IPS-18a (cell line): Measurements from ENCODE around the gene SRCIN1.

Experiments used
- H3K27ac ChIP-seq: one replicate; pipeline ENCODE4 v1.5.1; 2013; ENCODE audit warnings: low read length
- H3K27me3 ChIP-seq: one replicate; pipeline ENCODE4 v1.6.1; 2013; ENCODE audit warnings: mild to moderate bottlenecking, low read length; ENCODE audit not compliant: control insufficient read depth, insufficient read depth
- H3K36me3 ChIP-seq: one replicate; pipeline ENCODE4 v1.6.1; 2013; ENCODE audit warnings: low read depth, low read length; ENCODE audit not compliant: control insufficient read depth
- H3K4me1 ChIP-seq: one replicate; pipeline ENCODE4 v1.6.1; 2013; ENCODE audit warnings: low read depth, low read length; ENCODE audit not compliant: control insufficient read depth
- H3K4me3 ChIP-seq: one replicate; pipeline ENCODE4 v1.5.1; 2013; ENCODE audit warnings: low read length
- H3K9ac ChIP-seq: one replicate; pipeline ENCODE4 v1.6.1; 2013; ENCODE audit warnings: mild to moderate bottlenecking, low read length, moderate library complexity
- H3K9me3 ChIP-seq: one replicate; pipeline ENCODE4 v1.6.1; 2013; ENCODE audit warnings: low read depth, low read length; ENCODE audit not compliant: control insufficient read depth

The SRCIN1 gene

DNA sequence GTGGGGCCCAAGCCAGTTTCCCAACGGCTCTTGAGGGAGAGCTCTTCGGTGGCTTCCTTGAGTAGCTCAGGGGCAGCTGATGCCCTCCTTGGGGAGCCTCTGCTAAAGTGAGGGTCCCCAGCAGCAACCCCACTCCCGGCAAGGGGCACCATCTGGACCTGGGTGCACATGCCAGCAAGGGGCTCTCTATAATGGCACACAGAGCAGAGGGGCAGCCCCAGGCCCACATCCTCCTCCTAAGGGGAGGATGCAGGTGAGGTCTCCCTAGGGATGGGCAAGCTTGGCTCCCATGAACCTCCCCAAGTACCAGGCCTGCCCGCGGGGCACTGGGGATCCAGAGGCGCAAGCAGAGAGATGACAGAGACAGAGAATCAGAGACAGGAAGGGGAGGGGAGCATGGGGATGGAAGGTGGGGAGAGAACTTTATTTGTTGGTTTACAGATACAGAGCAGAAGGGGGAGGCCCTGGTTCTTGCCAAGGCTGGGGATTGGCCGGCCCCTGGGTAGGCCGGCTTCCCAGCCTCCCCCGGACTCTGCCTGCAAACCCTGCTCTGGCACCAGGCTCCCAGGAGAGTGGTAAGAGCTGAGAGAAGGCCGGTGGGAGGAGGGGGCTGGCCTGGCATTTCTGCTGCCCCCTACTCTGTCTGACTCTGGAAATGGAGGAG lies 61.4 kb downstream of the SRCIN1 start:
- H3K4me3 ChIP-seq: no peak overlapping the region
- no peaks in the 10 kb centered on the region for H3K9me3 ChIP-seq
- no peak overlapping the region for H3K9ac ChIP-seq
- no peaks in the 10 kb centered on the region for H3K4me1 ChIP-seq
- no peak overlapping the region for H3K27ac ChIP-seq
- H3K36me3 ChIP-seq: no peaks in the 10 kb centered on the region
- H3K27me3 ChIP-seq: no peaks in the 10 kb centered on the region

DNA sequence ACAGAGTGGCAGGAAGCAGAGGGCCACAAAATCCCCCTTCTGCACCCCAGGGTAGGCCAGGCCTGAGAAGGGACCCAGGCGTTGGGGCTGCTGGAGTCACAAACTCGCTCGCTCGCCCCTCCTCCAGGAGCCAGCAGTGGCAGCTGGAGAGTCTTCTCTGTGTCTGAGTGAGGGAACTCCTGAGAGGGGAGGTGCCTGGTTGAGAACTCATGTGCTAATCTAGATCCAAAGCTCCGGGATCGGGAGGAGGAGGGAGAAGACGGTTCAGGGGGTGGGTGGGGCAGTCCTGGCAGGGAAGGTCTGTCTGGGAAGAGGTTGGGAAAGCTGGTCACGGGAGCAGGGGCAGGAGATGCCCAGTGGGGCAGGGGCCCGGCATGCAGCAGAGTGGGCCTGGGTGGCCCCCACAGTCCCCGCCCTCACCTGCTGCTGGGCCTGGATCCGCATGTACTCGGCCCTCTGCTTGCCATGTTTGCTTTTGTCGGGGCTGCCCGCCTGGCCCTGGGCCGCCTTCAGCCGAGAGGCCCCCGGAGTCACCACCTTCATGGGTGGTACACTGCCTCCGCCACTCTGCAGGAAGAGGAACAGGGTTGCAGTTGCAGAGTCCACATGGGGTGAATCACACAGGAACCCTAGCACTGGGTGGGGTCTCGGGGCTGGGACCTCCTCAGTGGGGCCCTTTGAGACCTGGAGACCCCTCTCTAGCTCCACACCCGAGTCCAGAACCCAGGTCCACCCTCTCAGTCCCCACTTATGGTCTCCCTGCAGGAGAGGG lies 62.2 kb downstream of the SRCIN1 start:
- no peaks in the 10 kb centered on the region for H3K4me1 ChIP-seq
- no peaks in the 10 kb centered on the region for H3K36me3 ChIP-seq
- peaks cover 5% of the 10 kb centered on the region for H3K27me3 ChIP-seq
- no peak overlapping the region for H3K9ac ChIP-seq
- no peak overlapping the region for H3K27ac ChIP-seq
- H3K4me3 ChIP-seq: no peak overlapping the region
- H3K9me3 ChIP-seq: no peaks in the 10 kb centered on the region

DNA sequence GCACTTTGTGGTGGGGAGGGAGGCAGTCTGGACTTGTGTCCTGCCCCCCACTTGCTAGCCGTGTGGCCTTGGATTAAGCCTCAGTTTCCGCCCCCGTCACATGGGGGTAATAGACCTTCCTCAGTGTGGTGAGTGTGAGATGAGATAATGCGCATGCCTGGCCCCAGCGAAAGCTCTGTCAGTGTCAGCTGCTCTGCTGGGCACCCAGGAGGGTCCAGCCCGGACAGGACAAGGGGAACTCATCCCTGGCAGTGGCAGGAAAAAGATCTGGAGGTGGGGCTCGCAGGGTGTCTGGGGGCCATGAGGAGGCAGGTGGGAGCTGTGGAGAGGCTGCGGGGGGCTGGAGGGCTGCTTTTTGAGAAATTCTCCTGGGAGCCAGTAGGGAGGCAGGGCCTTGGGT lies 63.5 kb downstream of the SRCIN1 start:
- Histone ChIP-seq H3K27ac (no peak overlapping the region), H3K4me3 (no peak overlapping the region), H3K36me3 (no peaks in the 10 kb centered on the region), H3K4me1 (no peaks in the 10 kb centered on the region), H3K9ac (no peak overlapping the region), H3K27me3 (peaks cover 6% of the 10 kb centered on the region), H3K9me3 (no peaks in the 10 kb centered on the region)

DNA sequence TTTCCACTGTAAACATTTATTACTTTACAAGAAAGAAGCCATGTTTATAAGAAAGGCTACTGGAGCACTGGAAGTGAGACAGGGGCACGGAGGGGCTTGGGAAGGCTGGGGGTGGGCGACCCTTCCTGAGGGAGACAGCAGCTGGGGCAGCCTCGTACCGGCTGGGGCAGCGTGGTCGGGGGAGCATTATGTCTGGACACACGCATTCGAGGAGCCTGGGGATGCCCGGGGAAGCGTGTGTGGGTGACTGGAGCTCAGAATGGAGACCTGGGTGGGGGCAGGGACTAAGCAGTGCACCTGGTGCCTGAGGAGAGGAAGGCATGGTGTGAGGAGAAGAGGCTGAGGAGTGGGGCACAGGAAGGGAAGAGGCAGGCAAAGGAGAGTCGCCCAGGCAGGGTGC lies 64.5 kb downstream of the SRCIN1 start:
- Histone ChIP-seq H3K4me3 (no peak overlapping the region), H3K36me3 (no peaks in the 10 kb centered on the region), H3K27me3 (peaks cover 6% of the 10 kb centered on the region), H3K9ac (no peak overlapping the region), H3K9me3 (no peaks in the 10 kb centered on the region), H3K27ac (no peak overlapping the region), H3K4me1 (no peaks in the 10 kb centered on the region)

DNA sequence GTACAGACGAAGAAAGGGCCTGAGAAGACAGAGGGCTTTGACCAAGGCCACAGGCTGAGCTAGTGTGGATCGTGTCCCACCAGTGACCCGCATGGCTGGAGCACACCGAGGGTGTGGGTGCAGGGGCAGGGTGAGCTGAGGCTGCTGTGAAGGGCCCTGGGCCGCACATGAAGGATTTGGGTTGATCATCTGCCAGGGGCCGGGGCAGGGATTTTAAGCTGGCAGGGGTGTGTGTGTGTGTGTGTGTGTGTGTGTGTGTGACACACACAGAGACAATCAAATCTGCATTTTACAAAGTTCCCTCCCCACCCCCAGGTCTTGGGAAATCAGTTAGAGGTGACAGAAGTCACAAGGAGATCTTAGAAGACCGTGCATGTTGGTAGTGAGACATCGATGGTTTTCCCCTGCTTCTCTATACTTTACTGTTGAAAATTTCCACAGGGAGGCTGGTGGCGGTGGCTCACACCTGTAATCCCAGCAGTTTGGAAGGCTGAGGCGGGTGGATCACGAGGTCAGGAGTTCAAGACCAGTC lies 65.2 kb downstream of the SRCIN1 start:
- Histone ChIP-seq H3K4me1 (no peaks in the 10 kb centered on the region), H3K4me3 (no peak overlapping the region), H3K27me3 (peaks cover 6% of the 10 kb centered on the region), H3K9ac (no peak overlapping the region), H3K9me3 (no peaks in the 10 kb centered on the region), H3K36me3 (no peaks in the 10 kb centered on the region), H3K27ac (no peak overlapping the region)

DNA sequence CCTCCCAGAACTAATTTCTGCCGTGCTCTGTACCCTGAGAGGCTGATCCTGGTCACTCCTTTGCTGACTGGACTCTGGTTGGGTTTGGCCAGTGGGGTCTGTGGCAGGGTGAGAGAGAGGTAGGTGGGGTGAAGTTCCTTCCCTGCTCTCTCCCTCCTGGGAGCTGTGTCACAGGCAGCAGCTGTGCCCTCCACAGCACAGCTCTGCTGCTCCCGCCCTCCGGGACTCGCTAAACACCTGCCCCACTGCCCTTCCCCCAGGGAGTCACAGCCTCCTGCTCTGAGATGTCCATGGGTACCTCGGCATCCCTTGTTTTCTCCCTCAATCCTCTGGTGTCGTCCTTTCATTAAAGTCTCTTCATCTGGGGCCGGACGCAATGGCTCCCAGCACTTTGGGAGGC lies 66.4 kb downstream of the SRCIN1 start:
- Histone ChIP-seq H3K9me3 (no peaks in the 10 kb centered on the region), H3K9ac (no peak overlapping the region), H3K4me3 (no peak overlapping the region), H3K4me1 (peaks cover under 1% of the 10 kb centered on the region), H3K27me3 (peaks cover 6% of the 10 kb centered on the region), H3K27ac (no peak overlapping the region), H3K36me3 (no peaks in the 10 kb centered on the region)

DNA sequence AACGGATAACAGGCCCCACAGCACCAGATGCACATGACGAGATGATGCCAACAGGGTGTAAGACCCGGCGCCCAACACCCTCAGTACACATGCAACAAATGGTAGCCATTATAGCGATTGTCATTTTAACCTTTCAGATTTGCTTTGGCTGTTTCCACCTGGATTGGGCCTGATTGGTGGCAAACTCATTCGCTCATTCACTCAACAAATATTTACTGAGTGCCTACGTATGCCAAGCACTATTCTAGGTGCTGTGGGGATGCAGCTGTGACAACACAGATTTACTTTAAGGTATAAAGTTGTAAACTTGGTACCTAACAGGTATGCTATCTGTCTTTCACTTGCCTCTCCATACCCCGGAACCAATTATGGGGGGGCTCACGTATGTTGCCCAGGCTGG lies 66.8 kb downstream of the SRCIN1 start:
- no peaks in the 10 kb centered on the region for H3K36me3 ChIP-seq

DNA sequence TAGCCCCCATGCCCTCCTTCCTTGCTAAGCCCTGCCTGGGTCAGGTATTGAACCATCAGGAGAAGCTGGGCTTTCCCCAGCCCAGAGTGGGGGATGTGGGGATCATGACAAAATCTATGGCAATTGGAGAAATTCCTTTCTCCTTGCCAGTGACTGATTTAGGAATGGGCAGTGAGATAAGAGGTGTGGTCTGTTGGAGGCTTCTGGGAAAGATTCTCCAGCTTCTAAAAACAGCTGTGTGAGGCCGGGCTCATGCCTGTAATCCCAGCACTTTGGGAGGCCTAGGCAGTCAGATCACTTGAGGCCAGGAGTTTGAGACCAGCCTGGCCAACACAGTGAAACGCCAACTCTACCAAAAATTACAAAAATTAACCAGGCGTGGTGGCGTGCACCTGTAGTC lies 69.1 kb downstream of the SRCIN1 start:
- Histone ChIP-seq H3K27ac (no peak overlapping the region), H3K9ac (no peak overlapping the region), H3K9me3 (no peaks in the 10 kb centered on the region), H3K4me1 (peaks cover 10% of the 10 kb centered on the region), H3K36me3 (no peaks in the 10 kb centered on the region), H3K4me3 (no peak overlapping the region), H3K27me3 (peaks cover 6% of the 10 kb centered on the region)

More for the DNA sequence above, 66.8 kb downstream of the SRCIN1 start:
- Histone ChIP-seq H3K4me1 (peaks cover 5% of the 10 kb centered on the region), H3K4me3 (no peak overlapping the region), H3K9me3 (no peaks in the 10 kb centered on the region), H3K27ac (no peak overlapping the region), H3K9ac (no peak overlapping the region), H3K27me3 (peaks cover 6% of the 10 kb centered on the region)

DNA sequence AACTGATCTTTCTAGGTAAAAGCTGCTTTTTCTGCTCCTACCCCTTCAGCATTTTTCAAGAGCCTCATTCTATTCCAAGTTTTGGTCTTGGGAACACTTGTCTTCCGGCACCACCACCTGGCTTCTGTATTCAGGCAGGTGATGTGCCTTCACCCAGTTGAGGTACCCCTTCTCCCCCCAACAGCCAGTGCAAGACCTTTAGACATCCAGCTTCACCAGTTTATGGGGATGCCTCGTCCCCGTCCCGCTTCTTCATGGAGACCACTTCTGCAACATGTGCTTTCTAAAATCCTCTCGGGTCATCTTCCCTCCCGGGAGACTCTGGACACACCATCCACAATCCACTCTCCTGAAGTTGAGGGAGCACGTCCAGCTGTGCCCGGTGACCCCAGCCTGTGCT lies 69.9 kb downstream of the SRCIN1 start:
- H3K4me3 ChIP-seq: no peak overlapping the region
- peaks cover 10% of the 10 kb centered on the region for H3K4me1 ChIP-seq
- no peak overlapping the region for H3K9ac ChIP-seq
- H3K27ac ChIP-seq: no peak overlapping the region
- H3K36me3 ChIP-seq: no peaks in the 10 kb centered on the region
- H3K27me3 ChIP-seq: peaks cover 6% of the 10 kb centered on the region
- H3K9me3 ChIP-seq: no peaks in the 10 kb centered on the region

DNA sequence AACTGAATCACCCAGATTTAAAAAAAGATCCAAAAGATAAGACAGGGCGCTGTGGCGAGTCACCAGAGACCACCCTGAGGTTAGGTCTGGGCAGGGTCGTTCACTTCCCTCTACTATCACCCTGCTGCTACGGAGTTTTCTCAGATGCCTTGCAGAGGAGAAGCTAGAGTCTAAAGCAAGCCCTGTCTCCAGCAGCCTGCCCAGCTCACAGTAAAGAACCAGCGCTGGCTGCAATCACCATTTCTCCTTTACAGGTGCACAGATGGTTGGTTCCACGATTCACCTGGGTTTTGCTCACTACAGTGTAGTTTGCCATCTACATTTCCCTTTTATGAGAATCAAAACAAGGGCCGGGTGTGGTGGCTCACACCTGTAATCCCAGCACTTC lies 71.3 kb downstream of the SRCIN1 start:
- Histone ChIP-seq H3K27ac (no peak overlapping the region), H3K4me1 (peaks cover 10% of the 10 kb centered on the region), H3K9ac (no peak overlapping the region), H3K27me3 (peaks cover 6% of the 10 kb centered on the region), H3K36me3 (no peaks in the 10 kb centered on the region), H3K9me3 (no peaks in the 10 kb centered on the region), H3K4me3 (no peak overlapping the region)

DNA sequence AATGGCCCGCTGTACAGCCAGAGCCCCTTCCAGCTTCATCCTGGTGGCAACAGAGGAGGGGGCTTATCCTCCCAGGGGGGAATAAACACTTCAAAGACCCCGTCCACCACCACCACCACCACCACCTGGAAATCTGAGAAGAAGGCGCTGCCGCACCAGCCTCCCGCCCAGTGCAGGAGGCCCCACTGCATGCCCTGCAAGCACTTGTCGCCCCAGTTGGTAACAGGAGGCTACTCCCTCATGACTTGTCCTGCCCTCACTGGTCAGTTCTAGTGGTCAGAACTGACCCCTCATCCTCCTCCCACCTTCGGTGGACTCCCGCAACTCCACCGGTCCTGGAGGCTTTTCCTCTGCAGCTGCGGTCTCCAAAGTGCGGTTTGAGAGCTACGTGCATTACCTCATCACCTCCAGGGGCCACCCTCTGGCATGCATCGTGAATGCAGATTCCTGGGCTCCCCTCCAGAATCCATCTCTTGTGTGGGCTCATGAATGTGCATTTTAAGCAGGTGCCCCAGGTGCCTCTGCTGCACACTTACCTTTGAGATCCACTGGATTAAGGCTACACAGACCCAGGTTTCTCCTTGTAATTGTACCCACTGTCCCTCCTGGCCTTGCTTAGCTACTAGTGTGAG lies 71.8 kb downstream of the SRCIN1 start:
- Histone ChIP-seq H3K4me3 (no peak overlapping the region), H3K27ac (no peak overlapping the region), H3K9ac (no peak overlapping the region), H3K36me3 (no peaks in the 10 kb centered on the region), H3K9me3 (no peaks in the 10 kb centered on the region), H3K27me3 (peaks cover 5% of the 10 kb centered on the region), H3K4me1 (peaks cover 10% of the 10 kb centered on the region)
